Measurements from ENCODE around the gene PGD. TPM values are rescaled to one million over a fixed set of nuclear protein-coding genes. Genes with fewer than 3 reads are reported as not detected.

Gene PGD
- total RNA-seq, 4 donors from 2014 or later, result 153 to 357 (median 196) TPM

GRCh38 chr1:10429868-10430215 is 31.0 kb downstream of the PGD start:
- H3K9me3 ChIP-seq, result no peaks in the 10 kb centered on the region
- intact Hi-C loops (cut with DNase I), result loop anchor here (5.0 kb wide), 2 partner anchors 53 to 62 kb away; no protein-coding TSS in a partner anchor

DNA sequence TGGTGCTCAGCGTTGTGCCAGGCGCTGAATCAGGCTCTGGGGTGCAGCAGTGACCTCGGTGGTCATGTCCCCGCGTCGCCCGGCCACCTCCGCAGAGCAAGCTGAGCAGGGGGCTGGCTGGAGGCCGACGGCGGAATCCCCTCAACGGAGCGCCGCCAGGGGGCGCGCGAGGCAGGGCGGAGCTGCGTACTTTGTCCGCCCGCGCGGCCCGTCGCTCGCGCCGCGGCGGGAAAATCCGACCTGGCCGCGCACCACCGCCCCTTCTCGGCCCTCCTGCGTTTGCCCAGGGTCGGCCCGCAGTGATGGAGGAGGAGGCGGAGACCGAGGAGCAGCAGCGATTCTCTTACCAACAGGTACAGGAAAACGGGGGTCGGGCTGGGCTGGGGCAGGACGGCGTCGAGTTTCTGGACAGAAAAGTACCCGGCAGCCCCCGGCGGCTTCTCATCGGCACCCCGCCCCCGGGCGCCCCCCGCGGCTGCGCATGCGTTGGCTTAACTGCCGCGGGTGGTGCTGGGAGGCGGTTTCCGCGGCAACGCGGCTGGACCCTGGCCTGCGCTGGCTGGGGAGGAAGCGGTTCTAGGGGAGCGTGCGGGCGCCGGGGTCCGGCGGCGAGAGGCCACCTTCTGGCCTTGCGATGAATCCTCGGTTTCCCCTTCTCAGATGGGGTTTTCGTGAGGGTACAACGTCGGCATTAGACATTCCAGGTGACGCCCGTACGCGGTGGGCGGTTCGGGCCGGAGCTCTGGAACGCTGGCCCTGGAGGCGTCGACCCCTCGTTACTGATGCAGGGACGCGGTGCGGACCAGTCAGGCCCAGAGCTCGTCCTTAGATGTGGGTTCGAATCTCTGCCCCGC is 31.6 kb downstream of the PGD start, which contains the start of gene CENPS:
CENPS (plus strand) TSS at position 218 of the 854 bp plus-strand sequence; CDS start at position 303, 85 bp downstream.
- 0% methylated on average over 4 to 43 of the region's 95 CpGs for WGBS, 2 donors
- DNase-seq, result peak; percentile 89 to 90
- no peaks in the 10 kb centered on the region for H3K36me3 ChIP-seq
- intact Hi-C loops (cut with DNase I), result loop anchor here (5.0 kb wide), 1 partner anchor 62 kb away; no protein-coding TSS in a partner anchor
- peaks cover 8% of the 10 kb centered on the region in 2 donors for H3K4me1 ChIP-seq
- no peaks in the 10 kb centered on the region for H3K9me3 ChIP-seq
- H3K27me3 ChIP-seq, result no peaks in the 10 kb centered on the region
- TF ChIP-seq, protein P1, sequence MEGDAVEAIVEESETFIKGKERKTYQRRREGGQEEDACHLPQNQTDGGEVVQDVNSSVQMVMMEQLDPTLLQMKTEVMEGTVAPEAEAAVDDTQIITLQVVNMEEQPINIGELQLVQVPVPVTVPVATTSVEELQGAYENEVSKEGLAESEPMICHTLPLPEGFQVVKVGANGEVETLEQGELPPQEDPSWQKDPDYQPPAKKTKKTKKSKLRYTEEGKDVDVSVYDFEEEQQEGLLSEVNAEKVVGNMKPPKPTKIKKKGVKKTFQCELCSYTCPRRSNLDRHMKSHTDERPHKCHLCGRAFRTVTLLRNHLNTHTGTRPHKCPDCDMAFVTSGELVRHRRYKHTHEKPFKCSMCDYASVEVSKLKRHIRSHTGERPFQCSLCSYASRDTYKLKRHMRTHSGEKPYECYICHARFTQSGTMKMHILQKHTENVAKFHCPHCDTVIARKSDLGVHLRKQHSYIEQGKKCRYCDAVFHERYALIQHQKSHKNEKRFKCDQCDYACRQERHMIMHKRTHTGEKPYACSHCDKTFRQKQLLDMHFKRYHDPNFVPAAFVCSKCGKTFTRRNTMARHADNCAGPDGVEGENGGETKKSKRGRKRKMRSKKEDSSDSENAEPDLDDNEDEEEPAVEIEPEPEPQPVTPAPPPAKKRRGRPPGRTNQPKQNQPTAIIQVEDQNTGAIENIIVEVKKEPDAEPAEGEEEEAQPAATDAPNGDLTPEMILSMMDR (IDR thresholded peaks at IDR 0.05), result peak; percentile 73 to 99 (median 95)
- peak in 1 of 2 donors; percentile 63 for TF ChIP-seq POLR2A (IDR thresholded peaks at IDR 0.05)
- peak within 1 kb of the TSS; percentile 28 to 45 (median 35) for H3K4me3 ChIP-seq (replicated peaks in 1 of 3)
- H3K27ac ChIP-seq, result peak within 1 kb of the TSS in 1 of 3 donors; percentile 25

More at GRCh38 chr1:10429868-10430215, 31.0 kb downstream of the PGD start:
- WGBS, 2 donors, result 29 to 32% methylated on average over 10 to 16 of the region's 16 CpGs
- no peak for TF ChIP-seq POLR2A (IDR thresholded peaks at IDR 0.05)
- TF ChIP-seq, protein P1 (IDR thresholded peaks at IDR 0.05), result no peak
- Histone ChIP-seq H3K27me3 (no peaks in the 10 kb centered on the region), H3K36me3 (no peaks in the 10 kb centered on the region), H3K27ac (peak overlapping the region in 1 of 3 donors; percentile 25), H3K4me3 (replicated peaks in 1 of 3) (peak overlapping the region in 1 of 3 donors; percentile 45), H3K4me1 (peaks cover 8% of the 10 kb centered on the region in 2 donors)
- DNase-seq, result peak in 1 of 2 donors; percentile 13

DNA sequence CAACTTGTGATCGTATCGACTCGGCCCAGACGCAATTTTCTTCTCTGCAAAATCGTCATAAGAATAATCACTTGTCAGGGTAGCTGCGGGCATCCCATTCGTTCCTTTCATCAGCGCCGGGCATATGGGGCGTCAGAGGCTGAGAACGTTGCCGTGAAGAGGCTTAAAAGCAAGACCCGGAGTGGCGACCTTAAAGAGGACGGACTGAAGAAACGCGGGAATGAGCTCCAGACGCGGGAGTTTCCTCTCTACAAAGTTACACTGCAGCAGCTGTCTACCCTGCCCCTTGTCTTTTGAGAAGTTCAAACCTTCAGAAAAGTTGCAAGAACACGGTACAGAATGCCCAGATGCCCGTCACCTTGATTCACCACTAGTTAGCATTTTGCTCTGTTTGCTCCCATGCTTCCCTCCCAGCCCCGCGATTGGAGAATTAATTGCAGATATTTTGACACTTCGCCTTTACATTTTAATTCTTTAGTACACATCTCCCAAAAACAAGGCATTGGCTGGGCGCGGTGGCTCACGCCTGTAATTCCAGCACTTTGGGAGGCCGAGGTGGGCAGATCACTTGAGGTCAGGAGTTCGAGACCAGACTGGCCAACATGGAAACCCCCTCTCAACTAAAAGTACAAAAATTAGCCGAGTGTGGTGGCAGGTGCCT is 32.3 kb downstream of the PGD start:
- H3K27ac ChIP-seq, result peak overlapping the region in 1 of 3 donors; percentile 25
- H3K4me3 ChIP-seq (replicated peaks in 1 of 3), result peak overlapping the region; percentile 28 to 45 (median 35)
- peaks cover 8% of the 10 kb centered on the region in 2 donors for H3K4me1 ChIP-seq
- intact Hi-C loops (cut with DNase I), result loop anchor here (5.0 kb wide), 1 partner anchor 61 kb away; no protein-coding TSS in a partner anchor
- no peaks in the 10 kb centered on the region for H3K27me3 ChIP-seq
- peak in 1 of 2 donors; percentile 8 for DNase-seq
- 27 to 33% methylated on average over 23 to 30 of the region's 30 CpGs for WGBS, 2 donors
- no peak for TF ChIP-seq POLR2A (IDR thresholded peaks at IDR 0.05)
- TF ChIP-seq, protein P1 (IDR thresholded peaks at IDR 0.05), result no peak
- H3K36me3 ChIP-seq, result no peaks in the 10 kb centered on the region
- no peaks in the 10 kb centered on the region for H3K9me3 ChIP-seq

DNA sequence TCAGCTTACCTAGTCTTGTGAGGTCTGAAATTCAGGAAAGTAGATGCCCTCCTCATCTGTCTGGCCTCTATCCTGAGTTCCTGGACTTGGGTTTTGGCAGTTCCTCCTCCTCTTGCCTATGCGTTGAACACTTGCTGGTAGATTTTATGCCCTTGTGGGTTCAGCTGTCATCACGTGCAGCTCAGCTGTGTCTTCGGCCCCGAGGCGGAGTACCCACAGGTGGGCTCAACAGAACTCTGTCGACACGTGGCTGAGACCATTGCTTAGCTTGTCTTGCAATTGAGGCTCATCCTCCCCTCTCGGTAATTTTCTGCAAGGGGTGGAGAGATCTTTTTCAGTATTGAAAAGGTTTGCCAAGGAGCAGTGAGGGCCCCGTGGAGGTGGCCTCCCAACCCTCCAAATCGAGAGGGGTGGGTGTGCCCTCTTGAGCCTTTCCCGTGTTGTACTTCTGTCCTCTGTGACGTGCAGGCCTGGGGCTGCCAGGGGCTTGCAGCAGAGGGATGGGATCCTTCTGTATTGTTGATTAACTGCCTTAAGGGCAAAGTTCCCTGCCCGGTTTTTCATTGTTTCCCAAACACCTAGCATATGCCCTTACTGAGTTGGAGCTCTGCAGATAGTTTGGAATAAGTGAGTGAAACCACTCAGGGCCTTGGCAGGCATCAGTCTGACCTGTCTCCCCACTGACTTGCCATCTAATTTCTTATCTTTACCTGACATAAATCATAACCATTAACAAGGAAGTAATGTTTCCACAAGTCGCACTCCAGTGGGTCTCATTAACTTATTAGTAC is 34.2 kb downstream of the PGD start:
- H3K27me3 ChIP-seq, result no peaks in the 10 kb centered on the region
- peaks cover 8% of the 10 kb centered on the region in 2 donors for H3K4me1 ChIP-seq
- intact Hi-C loops (cut with DNase I), result loop anchor here (5.0 kb wide), 1 partner anchor 59 kb away; no protein-coding TSS in a partner anchor
- no peak for TF ChIP-seq POLR2A (IDR thresholded peaks at IDR 0.05)
- TF ChIP-seq, protein P1 (IDR thresholded peaks at IDR 0.05), result no peak
- H3K9me3 ChIP-seq, result no peaks in the 10 kb centered on the region
- 67 to 76% methylated on average over 12 to 14 of the region's 14 CpGs for WGBS, 2 donors
- DNase-seq, result no peak
- no peak overlapping the region for H3K4me3 ChIP-seq (replicated peaks in 1 of 3)
- no peaks in the 10 kb centered on the region for H3K36me3 ChIP-seq
- H3K27ac ChIP-seq, result no peak overlapping the region

Data from thyroid gland (tissue), 4 donors.